PC-3 (cell line): ENCODE results near the gene NACC2. TPM values are rescaled to one million over a fixed set of nuclear protein-coding genes. Genes with fewer than 3 reads are reported as not detected.

ENCODE experiments used
- ATAC-seq: fragments of 200-7000 bp; cut with Tn5 transposase; 2 replicates; pipeline ENCODE4 v1.9.1; 2020; ENCODE audit warnings: mild to moderate bottlenecking, moderate library complexity
- BruUV-seq: library from RNA; stranded (reverse); fragments of 400-500 nt; replicated peaks from 2 replicates; lab custom pipeline; 2021; lab: Mats Ljungman, UMichigan
- CTCF ChIA-PET: fragments of 300-600 bp; sonication (Branson Sonifier 250); formaldehyde crosslinking; loops from one replicate; lab custom pipeline; 2022; ENCODE audit warnings: antibody characterized with exemption; lab: Charles Lee
- POLR2A ChIA-PET: fragments of 300-600 bp; sonication (Branson Sonifier 250); formaldehyde crosslinking; loops from one replicate; lab custom pipeline; 2022; ENCODE audit warnings: antibody characterized with exemption; ENCODE audit not compliant: unreplicated experiment; lab: Charles Lee
- DNase-seq: peaks from one replicate; pipeline ENCODE4 v3.0.0-alpha.2; 2015
- H2AFZ ChIP-seq: fragments of 300-600 bp; sonication (generic); 2 replicates; pipeline ENCODE4 v1.6.0; 2016; ENCODE audit warnings: antibody characterized with exemption, low read length
- H3F3A ChIP-seq: fragments of 300-600 bp; sonication (generic); one replicate; pipeline ENCODE4 v1.6.0; 2017; ENCODE audit warnings: antibody characterized with exemption, low read length, control low read depth, mild to moderate bottlenecking; ENCODE audit not compliant: unreplicated experiment
- H3K27ac ChIP-seq: fragments of 300-600 bp; sonication (generic); 2 replicates; pipeline ENCODE4 v1.5.1; 2016; ENCODE audit warnings: mild to moderate bottlenecking, low read length
- H3K27me3 ChIP-seq: fragments of 300-600 bp; sonication (generic); 2 replicates; pipeline ENCODE4 v1.6.1; 2016; ENCODE audit warnings: low read length, mixed read lengths
- H3K36me3 ChIP-seq: fragments of 300-600 bp; sonication (generic); 2 replicates; pipeline ENCODE4 v1.6.1; 2016; ENCODE audit warnings: low read depth, mixed run types, low read length, mixed read lengths
- H3K4me1 ChIP-seq: fragments of 300-600 bp; sonication (generic); 2 replicates; pipeline ENCODE4 v1.5.1; 2016; ENCODE audit warnings: low read length; ENCODE audit not compliant: insufficient read depth
- H3K4me2 ChIP-seq: fragments of 300-600 bp; sonication (generic); 2 replicates; pipeline ENCODE4 v1.6.0; 2016; ENCODE audit warnings: low read length
- H3K4me3 ChIP-seq: fragments of 300-600 bp; sonication (generic); 2 replicates; pipeline ENCODE4 v1.5.1; 2016; ENCODE audit warnings: mild to moderate bottlenecking, low read length, mixed read lengths
- H3K79me2 ChIP-seq: fragments of 300-600 bp; sonication (generic); 2 replicates; pipeline ENCODE4 v1.6.1; 2017; ENCODE audit warnings: low read length, mixed read lengths
- H3K9ac ChIP-seq: fragments of 300-600 bp; sonication (generic); 2 replicates; pipeline ENCODE4 v1.6.0; 2016; ENCODE audit warnings: mild to moderate bottlenecking, low read length
- H3K9me2 ChIP-seq: fragments of 300-600 bp; sonication (generic); replicated peaks from 2 replicates; pipeline ENCODE4 v1.6.1; 2016; ENCODE audit warnings: mixed run types, low read length, mixed read lengths
- H3K9me3 ChIP-seq: fragments of 300-600 bp; sonication (generic); 2 replicates; pipeline ENCODE4 v1.6.1; 2016; ENCODE audit warnings: low read length, mixed read lengths
- H4K20me1 ChIP-seq: fragments of 300-600 bp; sonication (generic); 2 replicates; pipeline ENCODE4 v1.6.1; 2016; ENCODE audit warnings: low read length, mixed read lengths
- CTCF ChIP-seq: fragments of 300-600 bp; sonication (generic); conservative IDR thresholded peaks from 2 replicates; pipeline ENCODE4 v1.5.1; 2017; ENCODE audit warnings: antibody characterized with exemption, low read depth, mild to moderate bottlenecking, low read length
- EZH2 ChIP-seq: fragments of 300-600 bp; sonication (generic); IDR thresholded peaks from one replicate; pipeline ENCODE4 v1.6.1; 2017; ENCODE audit warnings: antibody characterized with exemption, mild to moderate bottlenecking, low read length; ENCODE audit not compliant: unreplicated experiment
- EZH2phosphoT487 ChIP-seq: fragments of 300-600 bp; sonication (generic); IDR thresholded peaks from 2 replicates; pipeline ENCODE4 v1.6.1; 2018; ENCODE audit warnings: mild to moderate bottlenecking, antibody characterized with exemption, low read length, borderline replicate concordance
- intact Hi-C: fragments of 100-400 bp; cut with micrococcal nuclease; formaldehyde crosslinking; loops from 2 replicates; pipeline ENCODE4 v1.9.0; 2023
- total RNA-seq: library from RNA; depleted of rRNA; stranded (reverse); fragments of >200 nt; gene quantifications from 2 replicates; pipeline ENCODE4 v1.2.3, GENCODE V29; 2014

The NACC2 gene
- total RNA-seq, 1 experiment from 2014 or later = 12.3 TPM

- Histone ChIP-seq H3K4me2 (no peak overlapping the region), H3K79me2 (peaks cover 9% of the 10 kb centered on the region; the same call in 1 of the 2 replicates), H3F3A (no peaks in the 10 kb centered on the region), H3K9ac (no peak overlapping the region), H3K4me1 (no peaks in the 10 kb centered on the region), H4K20me1 (no peaks in the 10 kb centered on the region), H2AFZ (no peak overlapping the region), H3K9me3 (no peaks in the 10 kb centered on the region), H3K36me3 (no peaks in the 10 kb centered on the region), H3K27me3 (no peaks in the 10 kb centered on the region), H3K27ac (no peak overlapping the region), H3K9me2 (no peaks in the 10 kb centered on the region), H3K4me3 (no peak overlapping the region)
- no TSS peak for BruUV-seq
- POLR2A ChIA-PET = no interaction called here
- CTCF ChIA-PET = no interaction called here
- no peak for ATAC-seq
- intact Hi-C loops = no loop called here
- TF ChIP-seq EZH2 (no peak), CTCF (no peak), EZH2phosphoT487 (no peak)
- DNase-seq = no peak
Measured at GRCh38 chr9:136084063-136084944, 10.8 kb downstream of the NACC2 start.

- TF ChIP-seq CTCF (no peak), EZH2phosphoT487 (no peak), EZH2 (no peak)
- Histone ChIP-seq H3K4me1 (no peaks in the 10 kb centered on the region), H3K36me3 (no peaks in the 10 kb centered on the region), H3K9me2 (no peaks in the 10 kb centered on the region), H3K4me3 (no peak overlapping the region), H4K20me1 (no peaks in the 10 kb centered on the region), H3K27ac (no peak overlapping the region), H3F3A (no peaks in the 10 kb centered on the region), H3K4me2 (no peak overlapping the region), H3K9ac (no peak overlapping the region), H3K27me3 (no peaks in the 10 kb centered on the region), H3K79me2 (0 out of 2 replicates have a peak, but pooled peaks cover 5% of the 10 kb centered on the region), H2AFZ (no peak overlapping the region), H3K9me3 (no peaks in the 10 kb centered on the region)
- no TSS peak for BruUV-seq
- ATAC-seq (no peak), DNase-seq (no peak)
- intact Hi-C loops = no loop called here
- ChIA-PET POLR2A (no interaction called here), CTCF (no interaction called here)
Measured at GRCh38 chr9:136083558-136084062, 11.5 kb downstream of the NACC2 start.
